CD4-positive, alpha-beta T cell treated with Interleukin-2 at 100 ng/mL for 4 hours (primary cell): Measurements from ENCODE around the gene YJU2.
"Not testable (repeated sequence)": the region's sequence is repeated elsewhere in the genome, so short reads cannot be mapped to it uniquely, and the experiment has no call there.

Source experiments
- DNase-seq: peaks from one replicate; pipeline ENCODE4 v3.0.0-alpha.2; 2020; ENCODE audit warnings: low spot score

Gene YJU2

DNA sequence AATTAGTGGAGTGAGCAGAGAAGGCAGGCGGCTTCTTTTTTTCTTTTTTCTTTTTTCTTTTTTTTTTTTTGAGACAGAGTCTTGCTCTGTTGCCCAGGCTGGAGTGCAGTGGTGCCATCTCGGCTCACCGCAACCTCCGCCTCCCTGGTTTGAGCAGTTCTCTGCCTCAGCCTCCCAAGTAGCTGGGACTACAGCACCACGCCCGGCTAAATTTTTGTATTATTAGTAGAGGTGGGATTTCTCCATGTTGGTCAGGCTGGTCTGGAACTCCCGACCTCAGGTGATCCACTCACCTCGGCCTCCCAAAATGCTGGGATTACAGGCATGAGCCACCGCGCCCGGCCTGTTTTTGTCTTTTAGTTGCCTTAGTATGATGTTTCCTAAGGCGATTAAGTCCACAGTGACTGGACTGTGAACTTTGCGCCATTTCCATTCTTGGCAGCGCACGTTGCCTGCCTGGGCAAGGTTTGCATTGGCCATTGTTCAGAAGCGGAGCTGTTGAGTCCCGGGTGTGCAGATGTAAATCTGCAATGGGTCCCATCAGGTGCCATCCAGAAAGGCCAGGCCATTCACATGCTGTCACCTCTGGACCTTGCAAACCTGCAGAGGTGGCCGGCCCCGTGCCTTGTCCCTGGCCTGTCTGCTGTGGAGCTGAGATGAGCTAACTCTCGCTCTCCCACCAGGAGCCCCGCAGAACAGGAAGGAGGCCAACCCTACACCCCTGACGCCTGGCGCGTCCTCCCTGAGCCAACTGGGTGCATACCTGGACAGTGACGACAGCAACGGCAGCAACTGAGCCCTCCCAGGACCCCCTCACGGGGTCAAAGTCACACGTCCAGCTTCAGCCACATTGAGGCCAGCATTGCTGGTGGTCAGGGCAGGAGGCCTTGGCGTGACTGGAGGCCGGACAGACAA lies 21.3 kb downstream of the YJU2 start:
- no peak for DNase-seq

DNA sequence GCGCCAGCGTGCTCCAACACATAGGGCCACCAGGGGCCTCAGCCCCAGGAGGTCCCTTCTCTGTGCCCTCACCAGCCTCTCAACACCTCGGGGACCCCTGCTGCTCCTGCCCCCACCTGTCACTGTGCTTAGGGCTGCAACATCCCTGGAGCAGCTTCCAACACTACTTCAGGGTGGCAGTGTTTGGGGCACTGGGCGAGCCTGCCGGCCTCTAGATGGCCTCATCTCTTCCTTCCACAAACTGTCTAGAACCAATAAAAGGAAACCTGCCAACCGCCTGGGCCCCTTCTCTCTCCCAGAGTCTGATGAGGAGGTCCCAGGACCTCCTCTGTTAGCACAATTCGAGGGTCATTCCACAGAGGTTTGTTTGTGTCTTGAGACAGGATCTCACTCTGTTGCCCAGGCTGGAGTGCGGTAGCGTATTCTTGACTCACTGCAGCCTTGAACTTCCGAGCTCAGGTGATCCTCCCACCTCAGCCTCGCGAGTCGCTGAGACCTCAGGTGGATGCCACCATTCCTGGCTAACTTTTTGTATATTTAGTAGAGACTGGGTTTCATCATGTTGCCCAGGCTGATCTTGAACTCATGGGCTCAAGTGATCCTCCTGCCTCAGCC lies 22.0 kb downstream of the YJU2 start:
- DNase-seq: no peak

- DNase-seq: no peak
Observed at GRCh38 chr19:4272894-4273293, 26.0 kb downstream of the YJU2 start.

DNA sequence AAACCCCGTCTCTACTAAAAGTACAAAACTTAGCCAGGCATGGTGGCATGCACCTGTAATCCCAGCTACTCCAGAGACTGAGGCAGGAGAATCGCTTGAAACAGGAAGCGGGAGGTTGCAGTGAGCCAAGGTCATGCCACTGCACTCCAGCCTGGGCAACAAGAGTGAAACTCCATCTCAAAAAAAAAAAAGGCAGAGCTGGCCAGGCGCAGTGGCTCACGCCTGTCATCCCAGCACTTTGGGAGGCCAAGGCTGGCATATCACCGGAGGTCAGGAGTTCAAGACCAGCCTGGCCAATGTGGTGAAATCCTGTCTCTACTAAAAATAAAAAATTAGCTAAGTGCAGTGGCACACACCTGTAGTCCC lies 27.4 kb downstream of the YJU2 start:
- not testable (repeated sequence) for DNase-seq

DNA sequence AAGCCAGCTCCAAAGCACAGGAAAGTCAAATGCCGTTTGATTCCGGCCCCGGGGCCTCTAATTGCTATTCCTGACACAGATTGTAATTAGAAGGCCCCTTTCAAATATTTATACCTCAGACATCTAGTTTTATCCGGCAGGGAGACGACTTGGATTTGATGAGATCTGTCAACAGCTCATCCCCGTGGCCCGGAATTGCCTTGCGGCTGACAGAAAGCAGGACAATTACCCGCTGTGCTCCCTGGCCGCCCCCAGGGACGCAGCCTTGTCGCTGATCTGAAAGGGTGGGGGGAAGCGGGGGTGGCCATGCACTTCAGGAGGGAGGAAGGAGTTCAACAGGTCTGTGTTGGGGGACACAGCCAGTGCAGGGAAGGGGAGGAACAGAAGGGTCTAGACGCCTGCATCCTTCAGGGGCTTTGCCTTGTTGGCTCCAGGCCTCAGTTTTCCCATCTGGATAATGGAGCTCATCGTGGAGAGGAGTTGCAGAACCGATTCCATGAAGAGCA lies 30.4 kb downstream of the YJU2 start:
- DNase-seq: no peak

GRCh38 chr19:4278010-4278409 lies 31.1 kb downstream of the YJU2 start:
- no peak for DNase-seq

DNA sequence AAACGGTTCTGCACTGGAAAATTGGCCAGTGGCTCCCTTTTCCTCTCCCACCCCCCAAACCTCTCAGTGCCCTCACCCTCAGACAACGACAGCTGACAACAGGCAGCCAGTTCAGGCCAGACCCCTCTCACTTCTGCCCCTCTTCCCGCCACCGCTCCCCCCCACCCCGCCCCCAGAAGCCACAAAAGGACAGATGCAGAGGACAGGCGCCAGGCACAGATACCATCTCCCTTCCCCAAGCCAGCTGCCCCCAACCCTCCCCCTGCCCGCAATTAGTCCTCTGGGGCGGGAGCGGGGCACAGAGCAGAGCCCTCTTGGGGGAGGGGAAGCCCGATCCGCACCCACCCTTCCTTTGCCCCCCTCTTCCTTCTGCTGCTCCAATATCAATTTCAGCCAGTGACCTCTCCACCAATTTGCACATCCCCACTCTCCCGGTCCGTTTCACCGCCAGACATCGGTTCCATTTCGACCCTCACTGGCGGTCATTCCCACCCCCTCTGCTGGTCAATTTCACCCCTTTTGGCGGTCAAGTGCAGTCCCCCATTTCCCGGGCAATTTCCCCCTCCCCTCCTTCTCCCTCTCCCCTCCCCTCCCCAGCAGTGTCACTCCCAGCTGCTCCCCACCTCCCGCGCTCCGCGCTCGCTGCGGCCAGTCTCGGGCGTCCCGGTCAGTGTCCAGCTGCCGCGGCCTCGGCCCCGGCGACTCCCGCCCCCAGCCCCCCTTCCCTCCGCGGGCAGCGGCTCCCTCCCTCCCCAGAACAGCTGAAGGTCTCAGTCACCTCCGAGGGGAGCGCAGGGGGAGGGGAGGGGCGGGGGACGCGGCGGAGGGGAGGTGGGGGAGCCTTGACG lies 31.8 kb downstream of the YJU2 start, which contains the start of gene SHD:
SHD (plus strand) TSS at position 848 of the 848 bp plus-strand sequence. CDS start 798 bp downstream, outside the sequence.
- DNase-seq: no peak

GRCh38 chr19:4279267-4279529 lies 32.3 kb downstream of the YJU2 start:
- DNase-seq: no peak

DNA sequence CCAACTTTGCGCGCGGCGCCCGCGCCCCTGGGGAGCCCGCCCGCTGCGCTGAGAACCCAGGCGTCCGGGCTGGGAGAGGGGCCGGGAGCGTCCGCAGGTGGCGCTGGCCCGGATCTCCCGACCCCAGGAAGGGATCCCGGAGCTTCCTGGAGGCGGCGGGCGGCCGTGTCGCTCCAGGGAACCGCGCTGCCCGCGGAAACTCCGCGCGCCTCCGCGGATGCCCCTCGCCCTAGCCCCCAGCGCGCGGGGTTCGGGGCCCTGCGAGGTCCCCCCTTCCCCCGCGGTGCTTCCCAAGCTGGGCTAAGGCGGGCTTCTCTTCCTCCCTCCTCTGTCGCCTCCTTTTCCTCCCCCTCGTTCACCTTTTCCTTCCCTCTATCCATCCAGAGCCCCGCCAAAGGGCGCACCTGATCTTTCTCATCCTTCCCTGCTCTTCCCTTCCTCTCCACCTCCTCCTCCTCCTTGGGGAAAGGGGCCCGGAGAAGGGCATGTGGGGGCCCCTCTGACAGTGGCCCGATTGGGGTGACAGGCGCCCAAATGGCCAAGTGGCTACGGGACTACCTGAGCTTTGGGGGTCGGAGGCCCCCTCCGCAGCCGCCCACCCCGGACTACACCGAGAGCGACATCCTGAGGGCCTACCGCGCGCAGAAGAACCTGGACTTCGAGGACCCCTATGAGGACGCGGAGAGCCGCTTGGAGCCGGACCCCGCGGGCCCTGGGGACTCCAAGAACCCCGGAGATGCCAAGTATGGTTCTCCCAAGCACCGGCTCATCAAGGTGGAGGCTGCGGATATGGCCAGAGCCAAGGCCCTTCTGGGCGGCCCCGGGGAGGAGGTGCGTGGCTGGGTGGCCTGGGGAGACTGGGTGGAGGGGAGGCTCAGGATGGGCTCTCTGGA lies 32.9 kb downstream of the YJU2 start:
- no peak for DNase-seq

DNA sequence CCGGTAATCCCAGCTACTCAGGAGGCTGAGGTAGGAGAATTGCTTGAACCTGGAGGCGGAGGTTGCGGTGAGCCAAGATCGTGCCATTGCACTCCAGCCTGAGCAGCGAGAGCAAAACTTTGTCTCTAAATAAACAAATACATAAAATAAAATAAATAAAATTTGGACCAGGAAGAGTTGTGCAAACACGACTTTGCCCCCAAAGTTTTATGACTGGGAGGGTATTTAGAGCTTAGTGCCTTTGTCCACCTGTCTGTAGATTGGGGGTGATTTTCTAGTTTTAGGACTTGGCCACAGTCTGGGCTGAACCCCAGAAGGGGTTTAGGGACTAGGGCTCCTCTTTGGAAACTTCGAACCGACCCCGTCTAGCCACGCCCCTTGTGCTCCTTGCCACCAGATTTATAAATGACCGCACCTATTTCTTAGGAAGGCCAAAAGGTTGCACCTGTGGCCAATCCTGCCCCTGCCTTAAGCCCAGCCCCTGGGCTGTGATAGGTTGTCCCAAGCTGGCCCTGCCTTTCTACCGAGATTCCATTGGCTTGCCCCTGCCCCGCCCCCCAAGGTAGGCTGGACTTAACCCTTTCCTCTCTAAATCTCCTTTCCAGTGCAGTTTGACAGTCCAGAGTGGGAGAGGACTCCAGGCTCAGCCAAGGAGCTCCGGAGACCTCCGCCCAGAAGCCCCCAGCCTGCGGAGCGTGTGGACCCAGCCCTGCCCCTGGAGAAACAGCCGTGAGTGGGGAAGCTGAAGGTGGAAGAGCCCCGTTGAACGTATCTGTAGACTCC lies 37.5 kb downstream of the YJU2 start:
- DNase-seq: no peak

DNA sequence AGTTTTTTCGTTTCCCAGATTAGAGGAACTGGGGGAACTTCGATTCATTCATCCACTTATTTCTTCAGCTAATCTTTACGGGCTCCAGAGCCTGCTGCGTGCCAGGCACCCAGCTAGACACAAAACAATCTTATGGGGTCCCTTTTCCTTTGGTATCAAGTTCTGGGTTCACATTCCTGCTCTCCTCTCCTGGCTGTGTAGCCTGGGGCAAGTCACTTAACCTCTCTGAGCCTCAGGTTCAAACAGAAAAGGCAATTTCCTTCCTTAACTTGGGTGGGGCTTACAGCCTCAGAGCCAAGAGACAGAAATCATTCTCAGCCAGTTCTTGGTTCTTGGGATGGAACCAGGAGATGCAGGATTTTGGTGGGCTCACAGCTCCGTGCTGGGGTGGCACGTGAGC lies 38.1 kb downstream of the YJU2 start:
- DNase-seq: no peak

- DNase-seq: not testable (repeated sequence)
Observed at GRCh38 chr19:4286141-4286540, 39.3 kb downstream of the YJU2 start.

- no peak for DNase-seq
Observed at GRCh38 chr19:4288091-4288777, 41.4 kb downstream of the YJU2 start.

DNA sequence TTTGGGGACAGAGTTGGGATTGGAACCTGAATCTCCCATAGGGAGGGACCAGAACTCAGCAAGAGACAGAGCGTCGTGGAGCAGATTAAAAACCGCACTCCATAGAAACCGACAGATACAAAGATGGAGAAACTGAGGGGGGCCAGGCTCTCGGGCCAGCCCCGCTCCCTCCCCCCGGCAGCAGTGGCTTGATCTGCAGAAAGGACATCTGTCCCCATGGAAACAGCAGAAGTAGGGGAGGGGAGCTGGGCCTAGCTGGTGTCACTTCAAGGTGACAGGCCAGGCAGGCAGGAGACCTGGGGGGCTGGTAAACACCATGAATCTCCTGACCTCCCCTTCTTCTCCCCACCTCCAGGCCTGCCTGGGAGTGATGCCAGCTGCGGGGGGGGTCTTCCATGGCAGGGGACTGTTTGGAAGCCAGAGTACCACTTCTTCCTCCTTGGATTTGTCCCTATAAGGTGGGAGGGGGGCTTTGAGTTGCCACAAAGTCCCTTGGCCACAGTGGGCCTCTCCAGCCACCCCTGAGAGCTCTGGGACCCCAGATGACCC lies 44.4 kb downstream of the YJU2 start:
- DNase-seq: no peak

DNA sequence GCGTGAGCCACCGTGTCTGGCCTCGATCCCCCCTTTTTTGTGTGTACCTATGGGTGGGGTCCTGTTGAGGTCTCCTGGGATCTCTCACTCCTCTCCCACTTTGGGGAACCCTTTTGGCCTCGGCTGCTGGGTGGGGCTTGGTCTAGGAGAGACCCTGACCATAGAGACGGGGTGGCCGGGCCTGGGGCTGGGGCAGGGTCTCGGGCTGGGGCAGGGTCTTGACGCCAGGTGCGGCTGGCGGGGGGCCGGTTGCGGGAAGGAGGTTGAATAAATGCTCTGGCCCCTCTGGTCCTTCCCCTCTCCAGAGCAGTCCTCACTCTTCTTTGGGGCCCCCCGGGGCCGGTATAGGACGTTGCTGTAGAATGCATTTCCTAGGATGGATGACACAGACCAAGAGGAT lies 45.6 kb downstream of the YJU2 start:
- DNase-seq: no peak

- no peak for DNase-seq
Observed at GRCh38 chr19:4294389-4294788, 47.5 kb downstream of the YJU2 start.

DNA sequence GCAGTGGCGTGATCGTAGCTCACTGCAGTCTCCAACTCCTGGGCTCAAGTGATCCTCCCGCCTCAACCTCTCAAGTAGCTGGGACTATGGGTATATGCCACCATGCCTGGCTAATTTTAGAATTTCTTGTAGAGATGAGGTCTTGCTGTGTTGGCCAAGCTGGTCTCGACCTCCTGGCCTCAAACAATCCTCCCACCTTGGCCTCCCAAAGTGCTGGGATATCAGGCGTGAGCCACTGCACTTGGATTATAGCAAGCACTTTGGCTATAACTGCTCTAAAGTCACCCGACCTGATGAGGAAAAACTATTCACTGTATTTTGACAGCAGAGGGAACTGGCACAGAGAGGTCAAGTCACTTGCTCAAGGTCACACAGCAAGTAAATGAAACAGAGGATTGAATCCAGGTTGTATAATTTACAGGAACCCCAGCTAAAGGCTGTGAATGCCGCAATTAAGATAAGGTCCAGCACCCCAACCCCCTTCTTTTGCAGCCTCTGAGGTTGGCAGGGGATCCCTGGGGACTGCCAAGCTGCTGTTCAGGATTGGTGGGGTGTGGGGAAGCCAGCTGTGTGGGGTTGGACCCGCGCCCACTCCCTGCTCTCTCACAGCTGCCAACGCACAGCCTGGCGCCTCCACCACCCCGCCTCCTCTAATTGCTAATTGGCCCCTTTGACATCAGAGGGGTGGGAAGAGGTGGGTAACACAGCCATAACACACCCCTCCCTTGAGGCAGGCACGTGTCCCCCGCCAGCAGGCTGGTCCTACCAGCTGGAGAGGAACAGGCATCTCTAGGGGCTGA lies 49.3 kb downstream of the YJU2 start:
- no peak for DNase-seq

DNA sequence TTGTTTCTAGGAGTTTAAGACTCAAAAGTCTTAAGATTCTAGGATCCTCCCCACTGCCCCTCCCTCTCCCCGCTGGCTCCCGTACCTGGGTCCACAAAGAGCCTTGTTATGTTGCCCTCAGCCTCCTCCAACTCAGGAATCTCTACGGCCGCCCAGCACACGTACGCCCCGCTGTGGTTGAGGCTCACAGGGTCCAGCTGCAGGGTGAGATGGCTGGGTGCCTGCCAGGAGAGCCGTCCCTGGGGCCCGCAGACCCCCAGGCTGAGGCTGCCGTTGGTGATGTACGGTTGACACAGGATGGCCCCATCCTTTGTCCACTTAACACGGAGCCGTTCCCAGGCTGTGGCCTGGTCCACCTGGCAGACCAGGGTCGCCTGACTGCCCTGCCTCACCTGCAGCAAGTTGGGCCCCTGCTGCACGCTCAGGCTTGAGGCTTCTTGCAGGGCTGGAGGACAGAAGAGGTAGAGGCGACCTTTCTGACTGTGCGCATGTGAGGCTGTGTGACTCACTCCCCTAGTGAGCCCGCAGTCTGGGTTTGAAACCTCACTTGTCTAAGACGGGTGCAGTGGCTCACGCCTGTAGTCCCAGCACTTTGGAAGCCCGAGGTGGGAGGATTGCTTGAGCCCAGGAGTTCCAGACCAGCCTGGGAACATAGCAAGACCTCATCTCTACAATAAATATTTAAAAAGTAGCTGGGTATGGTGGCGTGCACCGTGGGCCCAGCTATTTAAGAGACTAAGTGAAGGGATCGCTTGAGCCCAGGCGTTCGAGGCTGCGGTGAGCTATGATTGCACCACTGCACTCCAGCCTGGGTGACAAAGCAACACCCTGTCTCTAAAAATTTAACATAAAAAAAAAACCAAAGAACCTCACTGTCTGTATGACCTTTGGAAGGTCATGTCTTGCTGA lies 51.3 kb downstream of the YJU2 start:
- DNase-seq: no peak
